NCI-H82 treated with DMSO at 0.1 percent for 48 hours (cell line): ENCODE measurements around the gene WNK1.

ENCODE experiments used
- DNase-seq: peaks from one replicate; lab custom pipeline; 2025; ENCODE audit not compliant: unreplicated experiment; lab: John Stamatoyannopoulos, UW

WNK1 gene

DNA sequence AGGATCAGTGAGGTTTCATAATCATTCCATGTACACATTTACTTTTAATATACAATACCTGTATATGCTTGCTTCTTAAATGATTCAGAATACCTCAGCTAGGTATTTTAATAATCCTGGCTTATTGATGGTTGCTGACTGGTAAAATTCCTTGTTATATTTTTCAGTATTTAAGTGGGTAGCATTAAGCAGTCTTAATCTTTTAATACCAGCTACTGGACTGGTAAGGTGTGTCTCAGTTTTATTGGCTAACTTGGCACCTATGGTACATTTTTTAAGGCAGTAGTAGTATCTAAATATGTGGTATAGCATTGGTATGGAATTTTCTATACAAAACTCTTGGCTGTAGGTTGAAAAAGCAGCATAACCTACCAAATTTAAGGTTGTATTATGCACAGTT lies 100.5 kb downstream of the WNK1 start:
- no peak for DNase-seq

DNA sequence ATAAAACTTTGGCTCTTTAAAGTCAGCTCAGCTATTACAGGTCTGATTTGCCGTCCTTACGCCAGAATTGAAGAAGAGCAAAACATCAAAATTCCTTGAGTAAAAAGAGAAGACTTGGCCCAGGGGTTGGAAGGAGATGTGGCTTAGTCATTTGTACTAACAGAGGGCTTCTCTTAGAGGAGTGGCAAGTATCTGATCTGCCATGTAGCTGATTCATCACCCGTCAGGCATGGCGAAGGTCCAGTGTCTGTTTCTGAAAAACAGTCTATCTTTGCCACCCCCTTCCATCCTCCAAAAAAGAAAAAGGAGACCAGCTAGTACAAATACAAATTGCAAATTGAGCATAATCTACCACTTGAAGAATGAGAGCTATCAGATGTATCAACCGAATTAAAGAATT lies 105.2 kb downstream of the WNK1 start:
- DNase-seq: no peak

DNA sequence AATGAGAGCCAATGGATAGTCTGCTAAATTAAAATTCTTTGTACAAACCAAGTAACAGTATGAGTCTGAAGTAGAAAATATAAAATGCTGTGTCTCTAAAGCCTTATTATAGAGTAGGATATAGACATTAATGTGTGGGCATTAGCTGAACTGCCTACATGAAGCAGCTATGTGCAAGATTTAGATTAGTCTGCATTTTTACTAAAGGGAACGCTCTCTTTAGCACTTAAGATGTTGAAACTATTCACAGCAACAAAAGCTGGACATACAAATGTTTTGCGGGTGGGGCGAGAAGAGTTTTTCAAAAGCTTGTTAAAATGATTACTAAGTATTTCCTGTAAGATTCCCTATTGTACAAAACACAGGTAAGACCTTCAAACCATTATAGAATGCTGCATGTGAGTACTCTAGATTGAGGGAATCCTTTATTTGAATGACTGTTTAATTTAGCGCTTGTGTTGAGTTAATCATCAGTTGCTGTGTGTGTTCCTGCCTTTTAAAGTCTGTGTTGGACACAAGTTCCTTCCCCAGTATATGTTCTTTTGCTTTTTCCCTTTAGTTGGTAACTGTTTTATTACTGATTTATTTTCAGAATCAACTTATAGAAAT lies 110.0 kb downstream of the WNK1 start:
- no peak for DNase-seq

- no peak for DNase-seq
Measured at GRCh38 chr12:863285-863684, 110.9 kb downstream of the WNK1 start.

DNA sequence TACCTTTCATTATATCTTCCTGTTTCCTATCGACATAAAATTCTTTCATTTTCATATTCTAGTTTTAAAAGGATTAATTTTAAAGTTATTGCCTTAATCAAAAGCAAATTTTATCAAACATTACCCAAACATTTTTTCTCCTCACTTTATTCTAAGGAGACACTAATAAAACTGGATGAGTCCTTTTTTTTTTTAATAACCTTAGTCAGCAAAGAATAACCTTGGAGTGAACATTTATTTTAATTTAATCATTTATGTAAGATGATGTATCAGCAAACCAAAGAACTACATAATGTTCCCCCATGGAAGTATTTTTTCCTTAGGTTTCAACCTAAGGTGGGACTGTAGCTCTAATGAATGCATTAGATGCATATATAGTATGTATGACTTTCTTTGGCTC lies 113.2 kb downstream of the WNK1 start:
- no peak for DNase-seq

GRCh38 chr12:867905-868304 lies 115.5 kb downstream of the WNK1 start:
- no peak for DNase-seq

DNA sequence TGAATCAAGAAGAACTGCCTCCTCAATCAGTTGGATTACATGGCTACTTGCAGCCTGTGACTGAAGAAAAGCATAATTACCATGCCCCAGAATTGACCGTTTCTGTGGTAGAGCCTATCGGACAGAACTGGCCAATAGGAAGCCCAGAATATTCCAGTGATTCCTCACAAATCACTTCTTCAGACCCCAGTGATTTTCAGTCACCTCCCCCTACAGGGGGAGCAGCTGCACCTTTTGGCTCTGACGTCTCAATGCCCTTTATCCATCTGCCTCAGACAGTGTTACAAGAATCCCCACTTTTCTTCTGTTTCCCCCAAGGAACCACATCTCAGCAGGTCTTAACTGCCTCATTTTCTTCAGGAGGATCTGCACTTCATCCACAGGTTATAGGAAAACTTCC lies 116.3 kb downstream of the WNK1 start:
- no peak for DNase-seq

DNA sequence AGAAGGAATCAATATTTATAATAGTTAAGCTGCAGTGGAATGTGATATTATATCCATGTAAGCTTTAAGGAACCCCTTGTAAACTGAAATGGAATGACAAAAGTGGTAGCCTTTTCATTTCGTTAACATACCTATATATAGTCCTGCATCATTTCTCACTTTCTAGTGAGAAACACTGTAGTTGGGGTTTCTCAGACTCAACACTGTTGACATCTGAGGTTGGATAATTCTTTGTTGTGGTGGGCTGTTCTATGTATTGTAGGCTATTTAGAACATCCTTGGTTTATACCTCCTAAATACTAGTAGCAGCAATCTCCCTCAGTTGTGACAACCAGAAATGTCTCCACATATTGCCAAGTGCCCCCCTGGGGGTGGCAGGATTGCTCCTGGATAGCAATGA lies 118.0 kb downstream of the WNK1 start:
- no peak for DNase-seq

DNA sequence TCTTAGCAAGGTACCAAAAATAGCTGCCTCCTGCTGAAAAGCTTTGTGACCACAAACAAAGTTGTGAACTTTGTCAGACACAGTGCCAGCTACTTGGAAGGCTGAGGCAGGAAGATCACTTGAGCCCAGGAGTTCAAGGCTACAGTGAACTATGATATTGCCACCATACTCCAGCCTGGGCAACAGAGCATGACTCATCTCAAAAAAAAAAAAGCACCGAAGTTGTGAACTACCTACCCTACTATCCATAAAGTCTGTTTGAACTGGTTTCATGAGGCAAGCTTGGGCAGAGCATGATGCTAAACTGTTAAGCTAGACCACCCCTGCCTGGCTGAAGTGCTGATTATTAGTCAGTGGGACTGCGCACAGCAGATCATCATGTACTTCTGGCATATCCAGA lies 121.6 kb downstream of the WNK1 start:
- no peak for DNase-seq

DNA sequence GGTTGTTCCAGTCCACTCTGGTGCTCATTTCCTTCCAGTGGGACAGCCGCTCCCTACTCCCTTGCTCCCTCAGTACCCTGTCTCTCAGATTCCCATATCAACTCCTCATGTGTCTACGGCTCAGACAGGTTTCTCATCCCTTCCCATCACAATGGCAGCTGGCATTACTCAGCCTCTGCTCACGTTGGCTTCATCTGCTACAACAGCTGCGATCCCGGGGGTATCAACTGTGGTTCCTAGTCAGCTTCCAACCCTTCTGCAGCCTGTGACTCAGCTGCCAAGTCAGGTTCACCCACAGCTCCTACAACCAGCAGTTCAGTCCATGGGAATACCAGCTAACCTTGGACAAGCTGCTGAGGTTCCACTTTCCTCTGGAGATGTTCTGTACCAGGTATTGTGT lies 127.3 kb downstream of the WNK1 start:
- no peak for DNase-seq

- DNase-seq: no peak
Measured at GRCh38 chr12:880656-881055, 128.3 kb downstream of the WNK1 start.

GRCh38 chr12:884746-885414 lies 132.5 kb downstream of the WNK1 start:
- no peak for DNase-seq

- no peak for DNase-seq
Measured at GRCh38 chr12:885701-886100, 133.3 kb downstream of the WNK1 start.

- DNase-seq: no peak
Measured at GRCh38 chr12:886206-886605, 133.8 kb downstream of the WNK1 start.

- DNase-seq: no peak
Measured at GRCh38 chr12:894226-894625, 141.8 kb downstream of the WNK1 start.

DNA sequence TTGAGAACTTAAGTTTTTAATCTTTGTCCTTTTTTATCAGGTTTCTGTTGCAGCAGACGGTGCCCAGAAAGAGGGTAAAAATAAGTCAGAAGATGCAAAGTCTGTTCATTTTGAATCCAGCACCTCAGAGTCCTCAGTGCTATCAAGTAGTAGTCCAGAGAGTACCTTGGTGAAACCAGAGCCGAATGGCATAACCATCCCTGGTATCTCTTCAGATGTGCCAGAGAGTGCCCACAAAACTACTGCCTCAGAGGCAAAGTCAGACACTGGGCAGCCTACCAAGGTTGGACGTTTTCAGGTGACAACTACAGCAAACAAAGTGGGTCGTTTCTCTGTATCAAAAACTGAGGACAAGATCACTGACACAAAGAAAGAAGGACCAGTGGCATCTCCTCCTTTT lies 143.7 kb downstream of the WNK1 start:
- DNase-seq: no peak

GRCh38 chr12:897386-897785 lies 145.0 kb downstream of the WNK1 start:
- DNase-seq: no peak

- no peak for DNase-seq
Measured at GRCh38 chr12:902581-902980, 150.2 kb downstream of the WNK1 start.

GRCh38 chr12:903055-903454 lies 150.7 kb downstream of the WNK1 start:
- no peak for DNase-seq

GRCh38 chr12:904010-904414 lies 151.6 kb downstream of the WNK1 start:
- DNase-seq: no peak

DNA sequence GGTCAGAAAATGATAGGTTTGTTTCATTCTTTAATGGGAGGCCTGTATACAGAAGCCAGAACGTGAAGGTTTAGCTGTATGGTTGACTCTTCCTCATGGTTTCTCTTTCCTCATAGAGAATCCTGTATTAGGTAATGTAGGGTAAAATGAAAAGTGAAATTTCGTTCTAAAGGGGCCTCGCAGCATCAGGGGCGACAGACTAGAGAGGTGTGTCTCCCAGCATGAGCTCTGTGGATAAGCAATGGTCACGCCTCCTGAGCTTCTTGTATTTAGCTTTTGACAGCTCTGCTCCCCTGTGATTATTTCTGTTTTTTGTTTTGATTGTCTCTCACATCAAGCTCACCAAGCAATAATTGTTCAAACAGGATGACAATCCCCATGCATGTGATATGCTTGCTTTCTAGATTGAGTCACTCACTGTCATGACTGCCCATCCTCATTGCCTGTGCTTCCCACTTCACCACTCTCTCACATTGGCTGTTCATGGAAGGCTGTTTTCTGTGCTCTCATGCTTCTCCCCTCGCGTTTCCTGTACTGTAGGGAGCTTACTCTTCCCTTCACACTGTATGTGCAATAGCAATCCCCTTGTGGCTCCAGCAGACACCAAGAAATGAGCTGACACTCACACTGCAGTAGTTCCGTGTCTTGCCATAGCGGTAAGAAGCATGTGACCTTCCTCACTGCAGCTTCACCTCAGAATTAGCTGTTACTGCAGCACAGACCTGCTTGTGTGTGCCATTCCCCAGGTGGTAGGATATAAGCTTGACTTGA lies 153.1 kb downstream of the WNK1 start:
- DNase-seq: no peak

- no peak for DNase-seq
Measured at GRCh38 chr12:906062-906585, 153.7 kb downstream of the WNK1 start.
